ENCODE data around the gene MAPKAPK2. TPM values are rescaled to one million over a fixed set of nuclear protein-coding genes. Genes with fewer than 3 reads are reported as not detected.

Gene MAPKAPK2
- total RNA-seq, 1 donor from 2014 or later, result 26.6 TPM

GRCh38 chr1:206723462-206723804 is 38.7 kb downstream of the MAPKAPK2 start:
- H3K36me3 ChIP-seq (ENCODE audit: control insufficient read depth in 3 of 3, insufficient read depth in 3 of 3, low read length in 3 of 3), result no peaks in the 10 kb centered on the region
- H3K9me3 ChIP-seq (ENCODE audit: control insufficient read depth in 3 of 3, low read length in 3 of 3), result no peaks in the 10 kb centered on the region
- no peaks in the 10 kb centered on the region for H3K27me3 ChIP-seq (ENCODE audit: control insufficient read depth in 3 of 3, insufficient read depth in 3 of 3, low read length in 3 of 3)
- H3K4me3 ChIP-seq (ENCODE audit: low read length in 3 of 3), result peak overlapping the region; percentile 19 to 67 (median 51)
- peak overlapping the region; percentile 87 for H3K27ac ChIP-seq (ENCODE audit: low read depth, low read length)
- peaks cover 52 to 80% (median 67%) of the 10 kb centered on the region in 3 donors for H3K4me1 ChIP-seq (ENCODE audit: control insufficient read depth in 3 of 3, insufficient read depth in 3 of 3, low read length in 3 of 3)
- H3K9ac ChIP-seq (ENCODE audit: low read depth in 1 of 3, low read length in 3 of 3), result peak overlapping the region; percentile 65 to 85 (median 73)

- Histone ChIP-seq H3K9me3 (ENCODE audit: control insufficient read depth in 3 of 3, low read length in 3 of 3) (no peaks in the 10 kb centered on the region), H3K27ac (ENCODE audit: low read depth, low read length) (peak overlapping the region; percentile 87), H3K4me3 (ENCODE audit: low read length in 3 of 3) (peak overlapping the region; percentile 19 to 67 (median 51)), H3K9ac (ENCODE audit: low read depth in 1 of 3, low read length in 3 of 3) (peak overlapping the region; percentile 65 to 85 (median 73)), H3K27me3 (ENCODE audit: control insufficient read depth in 3 of 3, insufficient read depth in 3 of 3, low read length in 3 of 3) (no peaks in the 10 kb centered on the region), H3K4me1 (ENCODE audit: control insufficient read depth in 3 of 3, insufficient read depth in 3 of 3, low read length in 3 of 3) (peaks cover 52 to 77% (median 65%) of the 10 kb centered on the region in 3 donors), H3K36me3 (ENCODE audit: control insufficient read depth in 3 of 3, insufficient read depth in 3 of 3, low read length in 3 of 3) (peaks cover 0 to 1% (median under 1%) of the 10 kb centered on the region in 3 donors)
These were observed 39.2 kb downstream of the MAPKAPK2 start for GRCh38 chr1:206723805-206724472.

GRCh38 chr1:206725109-206725963 is 40.6 kb downstream of the MAPKAPK2 start:
- Histone ChIP-seq H3K4me1 (ENCODE audit: control insufficient read depth in 3 of 3, insufficient read depth in 3 of 3, low read length in 3 of 3) (peaks cover 43 to 67% (median 58%) of the 10 kb centered on the region in 3 donors), H3K4me3 (ENCODE audit: low read length in 3 of 3) (no peak overlapping the region), H3K9ac (ENCODE audit: low read depth in 1 of 3, low read length in 3 of 3) (peak overlapping the region in 1 of 3 donors; percentile 25), H3K27ac (ENCODE audit: low read depth, low read length) (no peak overlapping the region), H3K27me3 (ENCODE audit: control insufficient read depth in 3 of 3, insufficient read depth in 3 of 3, low read length in 3 of 3) (no peaks in the 10 kb centered on the region), H3K9me3 (ENCODE audit: control insufficient read depth in 3 of 3, low read length in 3 of 3) (no peaks in the 10 kb centered on the region), H3K36me3 (ENCODE audit: control insufficient read depth in 3 of 3, insufficient read depth in 3 of 3, low read length in 3 of 3) (peaks cover 13 to 15% (median 14%) of the 10 kb centered on the region in 3 donors)

GRCh38 chr1:206727981-206728696 is 43.4 kb downstream of the MAPKAPK2 start:
- H3K27ac ChIP-seq (ENCODE audit: low read depth, low read length), result no peak overlapping the region
- H3K9me3 ChIP-seq (ENCODE audit: control insufficient read depth in 3 of 3, low read length in 3 of 3), result no peaks in the 10 kb centered on the region

GRCh38 chr1:206728697-206728987 is 43.9 kb downstream of the MAPKAPK2 start:
- Histone ChIP-seq H3K9me3 (ENCODE audit: control insufficient read depth in 3 of 3, low read length in 3 of 3) (no peaks in the 10 kb centered on the region), H3K9ac (ENCODE audit: low read depth in 1 of 3, low read length in 3 of 3) (no peak overlapping the region), H3K27ac (ENCODE audit: low read depth, low read length) (no peak overlapping the region), H3K4me3 (ENCODE audit: low read length in 3 of 3) (no peak overlapping the region), H3K4me1 (ENCODE audit: control insufficient read depth in 3 of 3, insufficient read depth in 3 of 3, low read length in 3 of 3) (peaks cover 30 to 43% (median 35%) of the 10 kb centered on the region in 3 donors), H3K36me3 (ENCODE audit: control insufficient read depth in 3 of 3, insufficient read depth in 3 of 3, low read length in 3 of 3) (peaks cover 42 to 46% (median 45%) of the 10 kb centered on the region in 3 donors), H3K27me3 (ENCODE audit: control insufficient read depth in 3 of 3, insufficient read depth in 3 of 3, low read length in 3 of 3) (no peaks in the 10 kb centered on the region)

More at GRCh38 chr1:206727981-206728696, 43.4 kb downstream of the MAPKAPK2 start:
- H3K4me1 ChIP-seq (ENCODE audit: control insufficient read depth in 3 of 3, insufficient read depth in 3 of 3, low read length in 3 of 3), result peaks cover 35 to 48% (median 40%) of the 10 kb centered on the region in 3 donors
- H3K4me3 ChIP-seq (ENCODE audit: low read length in 3 of 3), result no peak overlapping the region
- H3K36me3 ChIP-seq (ENCODE audit: control insufficient read depth in 3 of 3, insufficient read depth in 3 of 3, low read length in 3 of 3), result peaks cover 41 to 43% (median 42%) of the 10 kb centered on the region in 3 donors
- H3K27me3 ChIP-seq (ENCODE audit: control insufficient read depth in 3 of 3, insufficient read depth in 3 of 3, low read length in 3 of 3), result no peaks in the 10 kb centered on the region
- H3K9ac ChIP-seq (ENCODE audit: low read depth in 1 of 3, low read length in 3 of 3), result no peak overlapping the region

GRCh38 chr1:206729050-206729449 is 44.3 kb downstream of the MAPKAPK2 start:
- Histone ChIP-seq H3K9ac (ENCODE audit: low read depth in 1 of 3, low read length in 3 of 3) (no peak overlapping the region), H3K4me1 (ENCODE audit: control insufficient read depth in 3 of 3, insufficient read depth in 3 of 3, low read length in 3 of 3) (peaks cover 26 to 39% (median 31%) of the 10 kb centered on the region in 3 donors), H3K36me3 (ENCODE audit: control insufficient read depth in 3 of 3, insufficient read depth in 3 of 3, low read length in 3 of 3) (peaks cover 44 to 49% (median 45%) of the 10 kb centered on the region in 3 donors), H3K4me3 (ENCODE audit: low read length in 3 of 3) (no peak overlapping the region), H3K9me3 (ENCODE audit: control insufficient read depth in 3 of 3, low read length in 3 of 3) (no peaks in the 10 kb centered on the region), H3K27me3 (ENCODE audit: control insufficient read depth in 3 of 3, insufficient read depth in 3 of 3, low read length in 3 of 3) (no peaks in the 10 kb centered on the region), H3K27ac (ENCODE audit: low read depth, low read length) (no peak overlapping the region)

- H3K27ac ChIP-seq (ENCODE audit: low read depth, low read length), result no peak overlapping the region
- peaks cover 21 to 35% (median 26%) of the 10 kb centered on the region in 3 donors for H3K4me1 ChIP-seq (ENCODE audit: control insufficient read depth in 3 of 3, insufficient read depth in 3 of 3, low read length in 3 of 3)
These were observed 44.8 kb downstream of the MAPKAPK2 start for GRCh38 chr1:206729507-206729906.

GRCh38 chr1:206732508-206732907 is 47.8 kb downstream of the MAPKAPK2 start:
- H3K9me3 ChIP-seq (ENCODE audit: control insufficient read depth in 3 of 3, low read length in 3 of 3), result no peaks in the 10 kb centered on the region
- H3K4me1 ChIP-seq (ENCODE audit: control insufficient read depth in 3 of 3, insufficient read depth in 3 of 3, low read length in 3 of 3), result peaks cover 0 to 21% (median 9%) of the 10 kb centered on the region in 3 donors
- H3K9ac ChIP-seq (ENCODE audit: low read depth in 1 of 3, low read length in 3 of 3), result no peak overlapping the region
- no peaks in the 10 kb centered on the region for H3K27me3 ChIP-seq (ENCODE audit: control insufficient read depth in 3 of 3, insufficient read depth in 3 of 3, low read length in 3 of 3)
- no peak overlapping the region for H3K4me3 ChIP-seq (ENCODE audit: low read length in 3 of 3)
- H3K27ac ChIP-seq (ENCODE audit: low read depth, low read length), result no peak overlapping the region
- peaks cover 50 to 59% (median 56%) of the 10 kb centered on the region in 3 donors for H3K36me3 ChIP-seq (ENCODE audit: control insufficient read depth in 3 of 3, insufficient read depth in 3 of 3, low read length in 3 of 3)

More at GRCh38 chr1:206729507-206729906, 44.8 kb downstream of the MAPKAPK2 start:
- peaks cover 45 to 49% (median 49%) of the 10 kb centered on the region in 3 donors for H3K36me3 ChIP-seq (ENCODE audit: control insufficient read depth in 3 of 3, insufficient read depth in 3 of 3, low read length in 3 of 3)
- H3K9me3 ChIP-seq (ENCODE audit: control insufficient read depth in 3 of 3, low read length in 3 of 3), result no peaks in the 10 kb centered on the region
- no peak overlapping the region for H3K9ac ChIP-seq (ENCODE audit: low read depth in 1 of 3, low read length in 3 of 3)
- no peaks in the 10 kb centered on the region for H3K27me3 ChIP-seq (ENCODE audit: control insufficient read depth in 3 of 3, insufficient read depth in 3 of 3, low read length in 3 of 3)
- no peak overlapping the region for H3K4me3 ChIP-seq (ENCODE audit: low read length in 3 of 3)

- no peaks in the 10 kb centered on the region for H3K9me3 ChIP-seq (ENCODE audit: control insufficient read depth in 3 of 3, low read length in 3 of 3)
- peaks cover 50 to 59% (median 56%) of the 10 kb centered on the region in 3 donors for H3K36me3 ChIP-seq (ENCODE audit: control insufficient read depth in 3 of 3, insufficient read depth in 3 of 3, low read length in 3 of 3)
- H3K4me3 ChIP-seq (ENCODE audit: low read length in 3 of 3), result no peak overlapping the region
- no peaks in the 10 kb centered on the region for H3K27me3 ChIP-seq (ENCODE audit: control insufficient read depth in 3 of 3, insufficient read depth in 3 of 3, low read length in 3 of 3)
- H3K9ac ChIP-seq (ENCODE audit: low read depth in 1 of 3, low read length in 3 of 3), result no peak overlapping the region
- H3K4me1 ChIP-seq (ENCODE audit: control insufficient read depth in 3 of 3, insufficient read depth in 3 of 3, low read length in 3 of 3), result peaks cover 0 to 22% (median 11%) of the 10 kb centered on the region in 3 donors
- H3K27ac ChIP-seq (ENCODE audit: low read depth, low read length), result no peak overlapping the region
These were observed 48.3 kb downstream of the MAPKAPK2 start for GRCh38 chr1:206732992-206733391.
